ENCODE measurements around the gene PKN2. TPM values are rescaled to one million over a fixed set of nuclear protein-coding genes. Genes with fewer than 3 reads are reported as not detected.
"Not testable (repeated sequence)": the region's sequence is repeated elsewhere in the genome, so short reads cannot be mapped to it uniquely, and the experiment has no call there.

PKN2 gene
- total RNA-seq, 1 donor from 2014 or later = 51.4 TPM

- TF ChIP-seq, protein P1, sequence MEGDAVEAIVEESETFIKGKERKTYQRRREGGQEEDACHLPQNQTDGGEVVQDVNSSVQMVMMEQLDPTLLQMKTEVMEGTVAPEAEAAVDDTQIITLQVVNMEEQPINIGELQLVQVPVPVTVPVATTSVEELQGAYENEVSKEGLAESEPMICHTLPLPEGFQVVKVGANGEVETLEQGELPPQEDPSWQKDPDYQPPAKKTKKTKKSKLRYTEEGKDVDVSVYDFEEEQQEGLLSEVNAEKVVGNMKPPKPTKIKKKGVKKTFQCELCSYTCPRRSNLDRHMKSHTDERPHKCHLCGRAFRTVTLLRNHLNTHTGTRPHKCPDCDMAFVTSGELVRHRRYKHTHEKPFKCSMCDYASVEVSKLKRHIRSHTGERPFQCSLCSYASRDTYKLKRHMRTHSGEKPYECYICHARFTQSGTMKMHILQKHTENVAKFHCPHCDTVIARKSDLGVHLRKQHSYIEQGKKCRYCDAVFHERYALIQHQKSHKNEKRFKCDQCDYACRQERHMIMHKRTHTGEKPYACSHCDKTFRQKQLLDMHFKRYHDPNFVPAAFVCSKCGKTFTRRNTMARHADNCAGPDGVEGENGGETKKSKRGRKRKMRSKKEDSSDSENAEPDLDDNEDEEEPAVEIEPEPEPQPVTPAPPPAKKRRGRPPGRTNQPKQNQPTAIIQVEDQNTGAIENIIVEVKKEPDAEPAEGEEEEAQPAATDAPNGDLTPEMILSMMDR (IDR thresholded peaks at IDR 0.05) = peak; percentile 52
- peaks cover 77% of the 10 kb centered on the region for H3K4me1 ChIP-seq
- ATAC-seq (peak in 1 of 2 donors; percentile 36), DNase-seq (no peak)
- H3K9me3 ChIP-seq = no peaks in the 10 kb centered on the region
- intact Hi-C loops (cut with DNase I) = no loop called here
- no peaks in the 10 kb centered on the region for H3K27me3 ChIP-seq (ENCODE audit: low read depth)
- H3K4me3 ChIP-seq = no peak overlapping the region
- peaks cover 28% of the 10 kb centered on the region for H3K36me3 ChIP-seq
- no peak overlapping the region for H3K27ac ChIP-seq
Observed at GRCh38 chr1:88877382-88877825, 193.3 kb downstream of the PKN2 start.

DNA sequence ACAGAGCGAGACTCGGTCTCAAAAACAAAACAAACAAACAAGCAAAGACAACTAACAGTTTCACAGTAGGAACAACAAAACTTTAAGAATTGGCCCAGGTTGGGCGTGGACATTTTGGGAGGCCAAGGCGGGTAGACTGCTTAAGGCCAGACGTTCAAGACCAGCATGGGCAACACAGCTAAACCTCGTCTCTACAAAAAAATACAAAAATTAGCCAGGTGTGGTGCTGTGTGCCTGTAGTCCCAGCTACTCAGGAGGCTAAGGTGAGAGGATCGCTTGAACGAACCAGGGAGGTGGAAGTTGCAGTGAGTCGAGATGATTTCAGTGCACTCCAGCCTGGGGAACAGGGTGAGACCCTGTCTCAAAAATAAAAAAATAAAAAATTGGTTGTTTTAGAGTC is 193.8 kb downstream of the PKN2 start:
- Histone ChIP-seq H3K4me3 (no peak overlapping the region), H3K27me3 (ENCODE audit: low read depth) (no peaks in the 10 kb centered on the region), H3K36me3 (peaks cover 33% of the 10 kb centered on the region), H3K9me3 (no peaks in the 10 kb centered on the region), H3K27ac (no peak overlapping the region), H3K4me1 (peaks cover 82% of the 10 kb centered on the region)
- intact Hi-C loops (cut with DNase I) = no loop called here
- ATAC-seq = no peak
- TF ChIP-seq, protein P1 (IDR thresholded peaks at IDR 0.05) = no peak
- no peak for DNase-seq

DNA sequence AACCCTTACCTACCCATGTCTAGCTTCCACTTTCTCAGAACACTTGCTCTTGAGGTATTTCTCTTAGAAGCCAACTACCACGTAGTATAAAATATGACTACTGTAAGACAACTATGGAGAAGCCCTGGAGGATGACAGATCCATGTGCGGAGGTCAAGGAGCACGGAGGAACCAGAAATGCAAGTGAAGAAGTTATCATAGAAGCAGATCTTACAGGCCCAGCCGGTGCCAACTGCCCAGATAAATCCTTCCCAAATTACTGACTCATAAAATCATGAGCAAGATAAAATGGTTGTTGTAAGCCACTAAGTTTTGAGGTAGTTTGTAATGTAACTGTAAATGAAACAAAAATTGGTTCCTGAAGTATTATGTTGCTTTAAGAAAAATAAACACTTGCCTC is 194.7 kb downstream of the PKN2 start:
- ATAC-seq (no peak), DNase-seq (no peak)
- no peak overlapping the region for H3K27ac ChIP-seq
- no peaks in the 10 kb centered on the region for H3K27me3 ChIP-seq (ENCODE audit: low read depth)
- peaks cover 41% of the 10 kb centered on the region for H3K36me3 ChIP-seq
- H3K4me3 ChIP-seq = no peak overlapping the region
- peaks cover 81% of the 10 kb centered on the region for H3K4me1 ChIP-seq
- TF ChIP-seq, protein P1 (IDR thresholded peaks at IDR 0.05) = no peak
- no peaks in the 10 kb centered on the region for H3K9me3 ChIP-seq
- intact Hi-C loops (cut with DNase I) = no loop called here

- peaks cover 61% of the 10 kb centered on the region for H3K36me3 ChIP-seq
- DNase-seq; H3K27me3 ChIP-seq (ENCODE audit: low read depth); intact Hi-C loops (cut with DNase I); H3K9me3 ChIP-seq; H3K27ac ChIP-seq; H3K4me3 ChIP-seq: not testable (repeated sequence)
- H3K4me1 ChIP-seq = peaks cover 61% of the 10 kb centered on the region
- peak; percentile 67 to 83 for ATAC-seq
Observed at GRCh38 chr1:88880717-88881116, 196.6 kb downstream of the PKN2 start.

DNA sequence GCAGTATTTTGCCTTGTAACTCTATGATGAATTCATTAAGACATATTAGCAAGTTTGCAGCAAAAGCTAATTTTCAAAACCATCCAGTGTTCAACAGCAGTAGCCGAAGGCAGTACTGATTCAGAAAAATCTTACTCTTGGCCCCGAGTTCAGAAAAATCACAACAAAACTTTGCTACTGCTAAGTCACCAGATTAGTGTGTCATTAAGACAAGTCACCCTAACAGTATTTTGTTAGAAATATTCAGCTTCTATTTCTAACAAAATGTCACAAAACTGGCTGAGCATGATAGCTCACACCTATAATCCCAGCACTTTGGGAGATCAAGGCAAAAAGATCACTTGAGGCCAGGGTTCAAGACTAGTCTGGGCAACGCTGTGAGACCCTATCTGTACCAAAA is 199.1 kb downstream of the PKN2 start:
- Histone ChIP-seq H3K4me1 (peaks cover 39% of the 10 kb centered on the region), H3K27ac (no peak overlapping the region), H3K36me3 (peaks cover 79% of the 10 kb centered on the region), H3K27me3 (ENCODE audit: low read depth) (no peaks in the 10 kb centered on the region), H3K9me3 (no peaks in the 10 kb centered on the region), H3K4me3 (no peak overlapping the region)
- ATAC-seq (no peak), DNase-seq (no peak)
- intact Hi-C loops (cut with DNase I) = no loop called here
- TF ChIP-seq, protein P1 (IDR thresholded peaks at IDR 0.05) = no peak

Other genes starting within 250 kb of the PKN2 start
- 26.0 TPM for gene GTF2B, start 207.3 kb downstream of the PKN2 start, total RNA-seq